ENCODE measurements around the gene PBX2. TPM values are rescaled to one million over a fixed set of nuclear protein-coding genes. Genes with fewer than 3 reads are reported as not detected.
"Not testable (repeated sequence)": the region's sequence is repeated elsewhere in the genome, so short reads cannot be mapped to it uniquely, and the experiment has no call there.

The PBX2 gene
- total and polyA plus RNA-seq, 2 donors (not counting 1 experiment from before 2014, with no cell fraction given), result 35.0 to 39.4 TPM

DNA sequence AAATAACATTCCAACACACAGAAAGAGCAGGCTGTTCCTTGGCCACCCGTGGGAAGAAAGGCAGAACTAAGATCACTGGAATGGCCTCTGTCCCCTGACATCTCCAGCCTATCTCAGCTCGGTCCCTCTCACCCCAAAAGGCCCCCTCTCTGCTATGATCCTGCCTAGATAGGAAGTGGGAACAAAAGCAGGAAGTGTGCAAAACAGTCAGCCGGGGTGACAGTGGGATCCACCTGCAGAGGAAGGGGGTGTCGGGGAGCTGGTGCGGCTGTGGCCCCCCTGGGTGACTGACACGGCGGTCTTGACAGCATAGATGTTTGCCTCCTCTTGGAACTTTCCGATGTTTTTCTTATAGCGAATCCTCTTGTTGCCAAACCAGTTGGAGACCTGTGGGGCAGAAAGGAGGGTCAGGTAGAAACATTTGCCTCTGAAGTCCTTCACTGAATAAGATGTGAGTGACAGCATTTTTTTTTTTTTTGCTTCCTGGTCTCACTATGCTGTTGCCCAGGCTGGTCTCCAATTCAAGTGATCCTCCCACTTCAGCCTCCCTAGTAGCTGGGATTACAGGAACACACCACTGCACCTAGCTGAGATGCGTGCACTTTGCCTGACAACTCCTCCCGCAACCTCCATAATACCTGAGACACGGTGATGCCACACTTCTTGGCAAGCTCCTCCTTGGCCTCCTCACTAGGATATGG, 2.8 kb downstream of the PBX2 start:
- no peak for DNase-seq (ENCODE audit: low read depth in 2 of 2)
- Histone ChIP-seq H3K27me3 (ENCODE audit: control insufficient read depth, insufficient read depth, low read length) (no peaks in the 10 kb centered on the region), H3K9ac (ENCODE audit: insufficient read depth, low read length) (no peak overlapping the region), H3K9me3 (ENCODE audit: control insufficient read depth, insufficient read depth, low read depth, low read length) (no peaks in the 10 kb centered on the region), H3K79me2 (ENCODE audit: control insufficient read depth, insufficient read depth, low read length) (peaks cover 20% of the 10 kb centered on the region), H2AFZ (ENCODE audit: low read length) (no peak overlapping the region), H3K36me3 (ENCODE audit: control insufficient read depth, insufficient read depth, low read length) (peaks cover 12% of the 10 kb centered on the region), H3K4me1 (ENCODE audit: control insufficient read depth, extremely low read depth, insufficient read depth, low read length) (peaks cover 6% of the 10 kb centered on the region), H3K27ac (ENCODE audit: insufficient read depth, low read length) (no peak overlapping the region), H3K4me2 (ENCODE audit: extremely low read depth, insufficient read depth, low read length) (no peak overlapping the region), H3K4me3 (replicated peaks in 1 of 4; ENCODE audit: control extremely low read depth in 1 of 4, insufficient read depth in 1 of 4, low read depth in 3 of 4, low read length in 4 of 4) (no peak overlapping the region), H4K20me1 (ENCODE audit: control insufficient read depth, extremely low read depth, insufficient read depth, low read length) (no peaks in the 10 kb centered on the region)
- TF ChIP-seq EZH2 (IDR thresholded peaks at IDR 0.05; ENCODE audit: low read length, missing control alignments) (no peak), CTCF (conservative IDR thresholded peaks at IDR 0.05 in 1 of 2, IDR thresholded peaks at IDR 0.05 in 1 of 2; ENCODE audit: low read depth in 1 of 2, low read length in 2 of 2) (no peak)

- Histone ChIP-seq H3K36me3 (ENCODE audit: control insufficient read depth, insufficient read depth, low read length) (peaks cover 12% of the 10 kb centered on the region), H3K27ac (ENCODE audit: insufficient read depth, low read length) (peak overlapping the region; percentile 57), H3K79me2 (ENCODE audit: control insufficient read depth, insufficient read depth, low read length) (peaks cover 20% of the 10 kb centered on the region)
- not testable (repeated sequence) for H3K4me2 ChIP-seq (ENCODE audit: extremely low read depth, insufficient read depth, low read length); H3K4me1 ChIP-seq (ENCODE audit: control insufficient read depth, extremely low read depth, insufficient read depth, low read length); H4K20me1 ChIP-seq (ENCODE audit: control insufficient read depth, extremely low read depth, insufficient read depth, low read length); DNase-seq (ENCODE audit: low read depth in 2 of 2); H3K9me3 ChIP-seq (ENCODE audit: control insufficient read depth, insufficient read depth, low read depth, low read length); H3K27me3 ChIP-seq (ENCODE audit: control insufficient read depth, insufficient read depth, low read length); H3K4me3 ChIP-seq (replicated peaks in 1 of 4; ENCODE audit: control extremely low read depth in 1 of 4, insufficient read depth in 1 of 4, low read depth in 3 of 4, low read length in 4 of 4); H3K9ac ChIP-seq (ENCODE audit: insufficient read depth, low read length); H2AFZ ChIP-seq (ENCODE audit: low read length)
These were observed 3.7 kb downstream of the PBX2 start for GRCh38 chr6:32186151-32186840.

GRCh38 chr6:32185681-32186131, 4.3 kb downstream of the PBX2 start:
- not testable (repeated sequence) for H3K9ac ChIP-seq (ENCODE audit: insufficient read depth, low read length); H3K9me3 ChIP-seq (ENCODE audit: control insufficient read depth, insufficient read depth, low read depth, low read length); H4K20me1 ChIP-seq (ENCODE audit: control insufficient read depth, extremely low read depth, insufficient read depth, low read length); H3K4me3 ChIP-seq (replicated peaks in 1 of 4; ENCODE audit: control extremely low read depth in 1 of 4, insufficient read depth in 1 of 4, low read depth in 3 of 4, low read length in 4 of 4); H3K4me2 ChIP-seq (ENCODE audit: extremely low read depth, insufficient read depth, low read length); H3K27me3 ChIP-seq (ENCODE audit: control insufficient read depth, insufficient read depth, low read length); H2AFZ ChIP-seq (ENCODE audit: low read length); H3K4me1 ChIP-seq (ENCODE audit: control insufficient read depth, extremely low read depth, insufficient read depth, low read length)
- peak; percentile 88 to 90 for DNase-seq (ENCODE audit: low read depth in 2 of 2)
- Histone ChIP-seq H3K27ac (ENCODE audit: insufficient read depth, low read length) (peak overlapping the region; percentile 57), H3K36me3 (ENCODE audit: control insufficient read depth, insufficient read depth, low read length) (peaks cover 15% of the 10 kb centered on the region), H3K79me2 (ENCODE audit: control insufficient read depth, insufficient read depth, low read length) (peaks cover 20% of the 10 kb centered on the region)

Measured in fibroblast of lung (primary cell).